Activated T-helper 1 cell treated with anti-CD3 and anti-CD28 coated beads, Interleukin-2, amount 50 U/mL, for 16 hours (primary cell): Measurements from ENCODE around the gene TMOD1.

Experiments used
- DNase-seq, 2 donors: peaks; one replicate each; pipeline ENCODE4 v3.0.0-alpha.2; 2020; ENCODE audit warnings: low read depth in 1 of 2, low spot score in 1 of 2

Gene TMOD1

DNA sequence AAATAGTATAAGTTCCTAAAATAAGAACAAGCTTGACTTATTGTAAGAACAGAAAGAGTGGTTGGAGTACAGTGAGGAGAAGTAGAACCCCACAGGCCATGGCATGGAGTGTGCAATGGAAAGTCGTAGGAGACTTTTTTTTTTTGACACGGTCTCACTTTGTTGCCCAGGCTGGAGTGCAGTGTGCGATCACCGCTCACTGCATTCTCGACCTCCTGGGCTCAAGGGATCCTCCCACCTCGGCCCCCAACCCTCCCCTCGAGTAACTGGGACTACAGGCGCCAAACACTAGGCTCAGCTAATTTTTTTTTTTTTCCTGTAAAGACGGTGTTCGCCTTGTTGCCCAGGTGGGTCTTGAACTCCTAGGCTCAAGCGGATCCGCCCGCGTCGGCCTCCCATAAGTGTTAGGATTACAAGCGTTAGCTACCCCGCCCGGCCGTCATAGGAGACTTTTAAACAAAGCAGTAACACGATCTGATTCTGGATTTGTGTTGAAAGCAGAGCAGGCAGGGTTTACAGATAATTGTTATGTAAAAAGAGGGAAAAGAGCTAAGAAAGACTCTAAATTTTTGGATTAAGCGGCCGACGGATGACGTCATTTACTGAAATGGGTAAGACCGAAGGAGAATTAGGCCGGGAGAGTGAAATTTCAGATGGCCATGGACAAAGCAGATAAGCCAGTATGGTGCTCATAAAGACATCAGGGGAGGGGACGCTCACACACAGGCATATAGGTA lies 130.9 kb downstream of the TMOD1 start:
- DNase-seq, result no peak

DNA sequence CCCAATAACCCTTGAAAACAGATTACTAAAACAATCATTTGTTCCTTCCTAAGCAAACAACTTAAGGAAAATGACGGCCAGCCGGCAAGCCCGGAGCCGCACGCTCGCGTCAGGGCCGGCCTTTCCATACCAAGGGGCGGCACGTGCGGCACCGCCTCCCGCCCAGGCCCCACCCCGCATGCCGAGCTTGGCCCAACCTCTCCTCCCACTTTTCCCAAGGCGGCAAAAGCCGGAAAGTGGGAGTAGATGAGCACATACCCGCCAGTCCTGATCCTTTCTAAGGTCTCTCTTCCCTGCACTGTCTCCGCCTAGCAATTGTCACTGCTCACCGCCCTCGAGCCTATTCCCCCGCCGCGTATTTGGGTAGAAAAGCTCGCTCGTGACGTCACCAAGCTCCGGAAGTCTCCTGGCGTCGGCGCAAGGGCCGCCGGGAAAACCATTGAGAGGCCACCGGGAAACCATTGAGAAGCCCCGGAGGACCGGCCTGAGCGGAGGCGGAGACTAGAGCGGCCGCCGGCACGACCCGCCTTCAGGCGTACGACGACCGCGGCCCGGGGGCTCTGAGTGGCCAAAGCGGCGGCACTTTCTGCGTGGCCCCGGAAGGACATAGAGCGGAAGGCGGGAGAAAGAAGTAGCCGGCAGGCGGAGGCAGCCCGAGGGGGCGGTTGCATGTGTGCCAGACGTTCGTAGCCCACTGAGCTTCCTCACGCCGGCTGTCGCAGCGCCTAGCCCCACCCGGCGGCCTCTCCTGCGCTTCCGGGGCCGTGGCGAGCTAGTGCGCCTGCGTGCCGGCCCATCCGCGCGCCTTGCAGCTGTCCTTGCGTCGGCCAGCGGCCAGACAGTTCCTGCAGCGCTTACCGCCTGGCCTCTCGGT lies 131.8 kb downstream of the TMOD1 start, which contains the start of the genes NCBP1 and TSTD2:
TSS of gene NCBP1 (plus strand) at position 837 of the 874 bp plus-strand sequence. CDS start 61 bp downstream, outside the sequence.
TSS of gene TSTD2 (minus strand) at position 384 of the 874 bp plus-strand sequence. CDS start 5,806 bp downstream, outside the sequence.
- DNase-seq, result peak; percentile 90 to 91

DNA sequence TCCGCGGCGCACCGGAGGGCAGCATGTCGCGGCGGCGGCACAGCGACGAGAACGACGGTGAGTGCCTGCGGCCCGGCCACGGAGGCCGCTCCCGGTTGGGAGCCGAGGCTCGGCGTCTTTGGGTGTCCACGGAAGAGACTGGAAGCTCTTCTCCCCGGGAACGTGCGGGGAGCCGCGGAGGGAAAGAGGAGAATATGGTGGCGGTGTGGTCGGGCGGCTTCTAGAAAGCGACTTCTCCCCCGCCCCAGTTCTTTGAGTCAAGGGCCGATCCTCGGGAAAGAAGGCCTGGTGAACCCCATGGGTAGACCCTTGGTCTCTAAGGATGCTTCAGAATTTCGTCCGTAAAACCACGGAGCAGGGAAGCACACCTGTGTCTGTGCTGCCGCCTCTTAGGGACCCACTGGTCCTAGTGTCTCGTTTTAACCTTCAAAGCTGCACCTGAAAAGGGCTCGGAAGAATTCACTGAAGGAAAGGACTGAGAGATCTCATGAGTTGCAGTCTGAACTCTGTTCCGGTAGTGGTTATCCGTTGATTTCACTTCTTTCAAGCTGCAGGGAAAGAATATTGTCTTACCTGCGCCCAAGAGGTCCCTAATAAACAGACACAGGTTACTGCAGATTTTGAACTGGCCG lies 132.5 kb downstream of the TMOD1 start:
- no peak for DNase-seq

DNA sequence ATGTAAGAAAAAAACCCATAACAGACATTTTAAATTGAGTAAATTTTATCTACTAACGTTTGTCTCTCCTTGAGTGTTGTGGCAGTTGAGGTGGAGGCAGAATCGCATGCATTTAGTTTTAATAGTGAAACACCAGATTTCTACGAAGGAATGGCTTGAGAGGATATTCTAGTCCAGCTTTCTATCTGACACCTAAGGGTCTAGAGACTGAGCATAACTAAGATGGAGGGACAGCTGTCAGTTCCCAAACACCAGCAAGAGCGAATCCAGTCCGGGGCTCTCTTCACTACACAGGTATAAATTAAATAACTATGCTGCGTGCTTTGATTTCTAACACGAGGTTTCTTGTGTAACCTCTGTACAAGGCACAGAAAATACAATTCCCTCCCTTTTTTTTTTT lies 133.6 kb downstream of the TMOD1 start:
- DNase-seq, result no peak

DNA sequence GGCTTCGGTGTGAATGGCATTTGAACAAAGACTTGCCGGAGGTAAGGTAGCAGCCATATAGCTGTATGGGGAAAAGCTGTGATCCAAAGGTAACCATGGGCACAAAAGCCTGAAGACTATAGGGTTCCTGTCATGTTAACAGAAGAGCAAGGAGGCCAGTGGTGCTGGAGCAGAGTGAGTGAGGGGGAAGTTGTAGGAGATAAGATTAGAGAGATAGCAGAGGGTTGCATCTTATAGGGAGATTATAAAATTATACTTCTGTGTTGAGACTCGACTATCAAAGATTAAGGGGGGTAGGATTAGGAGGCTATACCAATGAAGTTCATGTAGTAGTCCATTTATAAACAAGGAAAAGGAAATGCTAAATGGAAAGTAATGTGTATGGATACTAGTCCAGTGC lies 135.4 kb downstream of the TMOD1 start:
- DNase-seq, result no peak

DNA sequence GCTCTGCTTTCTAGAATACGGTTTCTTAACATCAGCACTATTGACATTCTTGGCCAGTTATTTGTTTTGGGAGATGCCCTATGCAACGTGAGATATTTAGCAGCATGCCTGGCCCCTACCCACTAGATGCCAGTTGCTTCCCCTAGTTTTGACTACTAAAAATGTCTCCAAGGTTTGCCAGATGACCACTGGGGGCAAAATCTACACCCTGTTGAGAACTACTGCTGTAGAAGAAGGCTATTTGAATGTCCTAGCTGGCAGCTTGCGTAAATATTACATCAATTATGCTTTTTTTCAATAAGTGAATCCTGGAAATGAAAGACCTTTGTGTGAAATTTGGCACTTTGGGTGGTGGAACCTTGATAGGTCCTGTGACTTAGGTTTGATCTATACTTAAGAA lies 137.2 kb downstream of the TMOD1 start:
- DNase-seq, result no peak

DNA sequence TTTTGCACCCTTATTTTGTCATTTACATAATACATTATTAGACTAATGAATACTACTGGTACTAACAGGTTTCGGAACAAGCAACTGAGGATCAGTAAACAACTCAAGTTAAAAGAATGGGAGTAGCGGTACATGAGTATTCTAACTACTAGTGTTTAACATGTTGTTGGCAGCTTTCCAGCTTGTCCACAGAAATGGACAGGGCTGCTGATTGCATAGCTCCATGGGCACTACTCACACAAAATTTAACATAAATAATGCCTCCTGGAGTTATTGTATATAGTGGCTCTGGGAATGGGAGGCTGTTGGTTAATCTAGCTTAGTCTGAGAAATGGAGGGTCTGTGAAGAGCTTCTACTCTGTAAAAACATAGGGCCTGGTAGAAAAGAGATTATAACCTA lies 138.9 kb downstream of the TMOD1 start:
- no peak for DNase-seq

DNA sequence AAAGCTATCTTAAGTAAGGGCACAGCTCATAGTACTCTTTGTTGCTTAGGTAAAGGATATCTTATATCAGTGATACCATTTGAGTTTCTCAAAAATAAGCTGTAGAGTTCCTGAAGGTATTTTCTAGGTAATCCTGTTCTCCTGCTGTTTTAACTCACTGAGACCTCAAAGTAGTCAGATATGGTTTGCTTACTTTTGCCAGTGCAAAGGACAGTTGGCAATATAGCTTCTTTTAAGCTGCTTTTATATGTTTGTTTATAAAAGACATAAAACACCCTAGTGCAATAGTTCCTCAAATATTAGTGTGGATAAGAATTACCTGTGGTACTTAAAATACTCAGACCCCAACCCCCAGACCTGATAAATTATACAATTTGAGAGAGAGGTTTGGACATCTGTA lies 144.3 kb downstream of the TMOD1 start:
- no peak for DNase-seq

DNA sequence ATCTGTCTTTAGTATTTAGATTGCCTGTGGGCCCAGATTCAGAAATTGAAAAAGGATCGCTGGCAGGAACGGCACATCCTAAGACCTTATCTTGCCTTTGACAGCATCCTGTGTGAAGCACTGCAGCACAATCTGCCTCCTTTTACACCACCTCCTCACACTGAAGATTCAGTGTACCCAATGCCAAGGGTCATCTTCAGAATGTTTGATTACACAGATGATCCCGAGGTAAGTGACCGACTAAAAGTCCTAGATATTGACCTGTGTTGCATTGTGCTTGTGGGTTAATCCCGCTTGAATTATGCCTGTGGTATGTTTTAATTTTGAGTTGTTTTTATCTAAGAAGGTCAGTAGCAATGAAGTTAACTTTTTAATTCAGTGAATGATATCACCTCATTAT lies 146.5 kb downstream of the TMOD1 start:
- no peak for DNase-seq
